ENCODE measurements around the gene IL1RL1.

DNA sequence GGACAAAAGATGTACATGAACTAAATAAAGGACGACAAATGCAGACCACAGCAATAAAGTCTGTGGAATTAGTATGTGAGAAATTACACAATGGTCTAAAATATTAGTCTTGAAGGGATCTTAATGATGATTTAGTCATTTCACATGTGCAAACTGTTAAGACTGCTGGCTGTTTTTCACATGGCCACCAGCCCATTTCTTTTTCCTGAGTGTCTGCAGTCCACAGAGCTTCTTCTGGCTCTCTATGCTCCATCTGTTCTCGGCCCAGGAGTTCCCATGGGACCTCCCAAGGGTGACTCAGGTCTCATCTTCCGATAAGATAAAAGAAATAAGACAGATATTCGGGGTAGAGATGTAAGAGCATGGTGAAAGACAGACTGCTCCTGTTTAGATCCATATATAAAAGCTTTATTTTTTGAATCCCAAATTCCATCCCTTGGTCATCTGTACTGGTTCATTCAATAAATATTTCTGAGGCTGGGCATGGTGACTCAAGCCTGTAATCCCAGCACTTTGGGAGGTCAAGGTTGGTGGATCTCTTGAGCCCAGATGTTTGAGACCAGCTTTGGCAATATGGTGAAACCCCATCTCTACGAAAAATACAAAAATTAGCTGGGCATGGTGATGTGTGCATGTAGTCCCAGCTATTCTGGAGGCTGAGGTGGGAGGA is 20.1 kb downstream of the IL1RL1 start:
- TF ChIP-seq, protein P1, sequence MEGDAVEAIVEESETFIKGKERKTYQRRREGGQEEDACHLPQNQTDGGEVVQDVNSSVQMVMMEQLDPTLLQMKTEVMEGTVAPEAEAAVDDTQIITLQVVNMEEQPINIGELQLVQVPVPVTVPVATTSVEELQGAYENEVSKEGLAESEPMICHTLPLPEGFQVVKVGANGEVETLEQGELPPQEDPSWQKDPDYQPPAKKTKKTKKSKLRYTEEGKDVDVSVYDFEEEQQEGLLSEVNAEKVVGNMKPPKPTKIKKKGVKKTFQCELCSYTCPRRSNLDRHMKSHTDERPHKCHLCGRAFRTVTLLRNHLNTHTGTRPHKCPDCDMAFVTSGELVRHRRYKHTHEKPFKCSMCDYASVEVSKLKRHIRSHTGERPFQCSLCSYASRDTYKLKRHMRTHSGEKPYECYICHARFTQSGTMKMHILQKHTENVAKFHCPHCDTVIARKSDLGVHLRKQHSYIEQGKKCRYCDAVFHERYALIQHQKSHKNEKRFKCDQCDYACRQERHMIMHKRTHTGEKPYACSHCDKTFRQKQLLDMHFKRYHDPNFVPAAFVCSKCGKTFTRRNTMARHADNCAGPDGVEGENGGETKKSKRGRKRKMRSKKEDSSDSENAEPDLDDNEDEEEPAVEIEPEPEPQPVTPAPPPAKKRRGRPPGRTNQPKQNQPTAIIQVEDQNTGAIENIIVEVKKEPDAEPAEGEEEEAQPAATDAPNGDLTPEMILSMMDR (conservative IDR thresholded peaks at IDR 0.05; ENCODE audit: low read depth, low read length): no peak
- TF ChIP-seq EZH2 (IDR thresholded peaks at IDR 0.05; ENCODE audit: low read length, unreplicated experiment): no peak
